GM21528 (cell line): Measurements from ENCODE around the gene CIZ1.
"Not testable (repeated sequence)": the region's sequence is repeated elsewhere in the genome, so short reads cannot be mapped to it uniquely, and the experiment has no call there.

Experiments used
- ATAC-seq: cut with Tn5 transposase; IDR thresholded peaks from one replicate; pipeline ENCODE4 v1.9.1; 2021; ENCODE audit warnings: mild to moderate bottlenecking, moderate library complexity; ENCODE audit not compliant: unreplicated experiment, low FRiP score

Gene CIZ1

DNA sequence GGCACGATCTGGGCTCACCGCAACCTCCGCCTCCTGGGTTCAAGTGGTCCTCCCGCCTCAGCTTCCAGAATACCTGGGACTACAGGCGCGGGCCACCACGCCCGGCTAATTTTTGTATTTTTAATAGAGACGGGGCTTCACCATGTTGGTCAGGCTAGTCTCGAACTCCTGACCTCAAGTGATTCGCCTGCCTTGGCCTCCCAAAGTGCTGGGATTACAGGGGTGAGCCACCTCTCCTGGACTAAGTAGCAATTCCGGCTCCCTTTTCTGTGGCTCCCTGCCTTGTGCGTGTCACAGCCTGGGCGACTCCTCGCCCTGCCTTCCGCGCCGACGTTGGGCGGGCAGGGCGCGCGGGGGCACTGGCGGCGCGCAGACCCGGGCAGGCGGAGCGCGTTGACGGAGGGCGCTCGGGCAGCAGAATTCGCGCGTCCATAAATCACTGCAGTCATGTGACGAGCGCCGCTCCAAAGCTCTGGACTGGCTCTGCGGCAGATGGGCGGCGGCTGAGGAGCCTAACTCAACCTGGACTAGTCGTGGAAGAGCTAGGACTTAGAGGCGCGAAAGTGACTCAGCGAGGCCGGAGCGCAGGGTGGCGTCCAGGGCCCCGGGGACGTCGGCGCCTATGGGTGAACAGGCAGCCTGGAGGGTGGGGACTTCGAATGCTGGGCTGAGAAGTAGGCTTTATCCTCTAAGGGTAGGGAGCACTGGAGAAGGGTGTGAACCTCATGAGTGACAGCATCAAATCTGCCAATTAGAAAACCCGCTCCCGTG lies 1.4 kb upstream of the CIZ1 start:
- no peak for ATAC-seq

DNA sequence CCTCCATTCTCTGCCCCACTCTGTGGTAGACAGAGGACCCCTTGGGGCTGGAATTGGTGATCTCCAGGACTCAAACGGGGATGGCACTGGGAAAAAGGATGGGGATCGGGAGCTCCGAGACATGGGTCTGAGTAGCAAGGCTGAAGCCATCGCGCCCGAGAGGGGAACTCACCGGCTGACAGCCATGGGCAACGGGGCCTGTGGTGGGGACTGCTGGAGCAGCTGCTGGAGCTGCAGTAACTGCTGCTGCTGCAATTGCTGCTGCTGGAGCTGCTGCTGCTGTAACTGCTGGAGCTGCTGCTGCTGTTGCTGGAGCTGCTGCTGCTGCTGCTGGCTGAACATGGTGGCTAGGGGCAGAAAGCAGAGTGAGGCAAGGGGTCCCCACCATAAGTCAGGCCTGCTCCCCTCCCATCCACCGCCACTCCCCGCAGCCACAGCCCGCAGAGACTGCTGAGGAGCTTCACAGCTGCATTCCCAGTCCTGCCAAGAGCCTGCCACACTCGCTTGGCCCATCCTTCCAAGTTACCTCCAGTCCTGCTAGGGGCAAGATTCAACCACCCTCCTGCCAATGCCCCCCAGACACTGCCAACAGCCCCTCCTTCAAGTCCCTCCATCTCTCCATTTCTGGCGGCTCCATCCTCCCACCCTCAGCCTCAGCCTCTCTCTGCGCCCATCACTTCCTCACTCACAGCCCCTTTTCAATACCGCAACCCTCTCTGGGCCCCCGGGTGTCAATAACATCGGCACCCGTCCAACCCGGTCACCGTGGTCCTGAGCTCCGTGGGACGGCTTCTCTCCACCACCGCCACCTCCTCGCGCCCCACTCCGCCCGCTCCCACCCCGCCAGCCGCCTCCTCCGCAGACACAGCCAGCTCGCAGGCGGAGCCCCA lies 611 bp downstream of the CIZ1 start:
- ATAC-seq: peak; percentile 18

DNA sequence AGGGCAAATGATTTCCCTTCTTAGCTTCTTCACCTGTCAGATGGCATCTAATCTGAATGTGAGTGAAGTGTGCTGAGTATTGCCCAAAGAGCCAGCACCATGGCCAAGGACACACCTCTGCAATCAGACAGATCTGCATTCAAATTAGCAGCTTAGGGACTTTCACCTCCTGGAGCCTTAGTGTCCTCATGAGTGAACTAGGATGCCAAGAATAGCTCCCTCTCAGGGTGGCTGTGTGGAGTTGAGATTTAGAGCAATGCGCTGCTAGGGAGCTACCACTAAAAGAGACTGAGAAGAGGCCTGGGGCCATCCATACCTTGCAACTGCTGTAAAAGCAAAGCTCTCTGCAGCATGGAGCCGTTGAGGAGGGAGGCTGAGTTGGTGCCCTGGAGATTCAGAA lies 1.4 kb downstream of the CIZ1 start:
- no peak for ATAC-seq

DNA sequence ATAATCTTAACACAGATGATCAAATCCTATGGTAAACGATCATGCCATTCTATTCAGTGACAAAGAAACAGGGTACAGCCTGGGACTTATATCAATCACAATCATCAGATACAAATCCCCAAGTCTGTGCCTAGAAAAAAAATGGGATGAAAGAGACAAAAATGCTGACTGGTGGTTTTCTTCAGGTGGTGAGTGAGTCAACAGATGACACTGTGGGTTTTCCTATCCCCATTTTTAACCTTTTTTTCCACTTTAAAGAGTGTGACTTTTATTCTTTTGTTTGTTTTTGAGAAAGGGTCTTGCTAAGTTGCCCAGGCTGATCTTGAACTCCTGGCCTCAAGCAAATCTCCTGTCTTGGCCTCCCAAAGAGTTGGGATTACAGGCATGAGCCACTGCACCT lies 3.2 kb downstream of the CIZ1 start:
- ATAC-seq: no peak

DNA sequence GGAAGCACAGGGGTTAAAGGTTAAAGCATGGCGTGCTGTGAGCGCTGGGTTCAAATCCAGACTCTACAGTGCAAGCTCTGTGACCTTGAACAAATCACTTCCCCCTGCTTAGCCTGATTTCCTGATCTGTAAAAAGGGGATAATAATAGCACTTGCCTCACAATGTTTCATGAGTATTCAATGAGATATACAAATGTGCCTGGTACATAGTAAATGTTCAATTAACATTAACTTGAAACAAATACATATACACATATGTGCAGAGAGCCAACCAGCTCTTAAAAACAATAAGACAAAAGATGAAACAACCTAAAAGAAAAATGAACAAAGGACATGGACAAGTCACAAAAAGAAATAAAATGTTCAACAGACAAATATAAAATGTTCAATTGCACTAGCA lies 4.0 kb downstream of the CIZ1 start:
- no peak for ATAC-seq

DNA sequence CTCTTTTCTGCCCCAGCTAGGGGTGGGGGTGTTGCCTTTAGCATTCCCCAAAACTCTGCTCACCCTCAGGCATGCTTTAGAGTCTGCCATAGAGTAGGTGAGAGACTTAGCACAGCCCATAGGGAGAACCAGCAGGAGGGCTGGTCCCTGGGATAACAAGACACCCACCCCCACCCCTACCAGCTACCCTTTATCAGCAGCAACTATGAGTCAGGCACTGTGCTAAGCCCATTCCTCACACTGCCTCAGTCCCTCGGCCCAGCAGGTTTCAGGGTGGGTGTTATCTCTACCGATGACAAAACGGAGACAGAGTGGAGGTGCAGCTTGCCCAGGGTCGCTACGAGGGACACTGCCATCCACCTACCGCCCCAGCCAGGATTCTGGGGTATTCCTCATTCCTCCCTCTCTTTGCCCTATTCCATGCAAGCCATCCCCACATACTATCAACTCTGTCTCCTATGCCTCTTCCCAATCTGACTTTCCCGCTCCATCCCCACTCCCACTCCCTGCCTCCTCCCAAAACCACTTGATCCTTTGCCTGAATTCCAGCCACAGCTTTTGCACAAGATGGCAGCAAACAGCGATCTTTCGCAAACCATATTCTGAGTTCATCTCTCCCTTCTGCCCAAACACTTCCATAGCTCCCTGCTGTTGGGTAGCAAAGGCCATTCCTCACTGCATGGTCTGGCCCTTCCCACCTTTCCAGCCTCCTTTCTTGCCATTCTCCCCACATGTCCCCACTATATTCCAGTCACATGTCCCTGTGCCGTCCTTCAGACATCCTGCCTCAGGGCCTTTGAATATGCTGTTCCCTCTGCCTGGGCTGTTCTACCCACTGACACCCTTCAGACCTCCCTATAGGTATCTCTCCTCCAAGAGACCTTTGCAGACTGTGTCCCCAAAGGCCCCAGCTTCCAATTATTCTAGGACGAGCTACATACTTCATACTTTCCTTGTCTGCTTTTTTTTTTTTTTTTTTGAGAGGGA lies 5.1 kb downstream of the CIZ1 start:
- no peak for ATAC-seq

DNA sequence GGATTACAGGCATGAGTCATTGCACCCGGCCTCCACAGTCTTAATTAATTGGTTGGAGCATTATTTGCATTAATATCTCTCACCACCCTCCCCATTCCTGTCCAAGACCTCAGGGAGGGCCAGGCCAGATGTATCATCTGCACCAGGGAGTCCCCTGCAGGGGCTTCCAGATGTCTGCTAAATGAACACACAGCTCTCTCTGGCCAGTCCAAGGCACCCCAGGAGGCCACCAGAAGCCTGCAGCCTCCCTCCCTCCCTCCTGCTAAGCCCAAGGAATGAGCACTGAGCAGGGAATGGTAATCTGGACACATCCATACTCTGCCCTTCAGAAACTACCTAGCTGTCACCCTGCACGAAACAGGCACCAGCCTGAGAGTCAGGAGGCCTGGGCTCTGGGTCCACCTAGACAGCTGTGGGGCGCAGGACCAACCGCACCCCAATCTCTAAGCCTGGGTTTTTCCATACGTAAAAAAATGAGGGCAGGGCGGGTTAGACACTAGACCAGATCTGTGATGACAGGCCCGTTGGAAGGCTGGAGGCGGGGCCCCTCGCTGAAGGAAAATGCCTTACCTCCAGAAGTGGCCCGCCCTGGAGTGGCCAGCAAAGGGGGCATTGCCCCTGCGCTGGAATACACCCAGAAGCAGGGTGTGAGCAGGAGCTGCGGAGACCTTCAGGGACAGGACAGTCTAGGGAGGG lies 8.3 kb downstream of the CIZ1 start:
- ATAC-seq: no peak

DNA sequence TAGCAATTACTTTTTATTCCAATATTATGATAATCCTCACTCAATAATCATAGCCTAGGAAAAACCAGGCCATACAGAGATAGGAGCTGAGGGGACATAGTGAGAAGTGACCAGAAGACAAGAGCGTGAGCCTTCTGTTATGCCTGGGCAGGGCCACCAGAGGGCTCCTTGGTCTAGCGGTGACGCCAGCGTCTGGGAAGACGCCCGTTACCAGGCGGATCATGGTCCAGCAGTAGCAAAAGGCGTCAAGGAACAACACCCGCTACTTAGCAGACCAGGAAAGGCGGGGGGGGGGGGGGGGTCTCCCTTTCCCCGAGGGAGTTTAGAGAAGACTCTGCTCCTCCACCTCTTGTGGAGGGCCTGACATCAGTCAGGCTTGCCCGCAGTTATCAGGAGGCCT lies 9.9 kb downstream of the CIZ1 start:
- not testable (repeated sequence) for ATAC-seq

DNA sequence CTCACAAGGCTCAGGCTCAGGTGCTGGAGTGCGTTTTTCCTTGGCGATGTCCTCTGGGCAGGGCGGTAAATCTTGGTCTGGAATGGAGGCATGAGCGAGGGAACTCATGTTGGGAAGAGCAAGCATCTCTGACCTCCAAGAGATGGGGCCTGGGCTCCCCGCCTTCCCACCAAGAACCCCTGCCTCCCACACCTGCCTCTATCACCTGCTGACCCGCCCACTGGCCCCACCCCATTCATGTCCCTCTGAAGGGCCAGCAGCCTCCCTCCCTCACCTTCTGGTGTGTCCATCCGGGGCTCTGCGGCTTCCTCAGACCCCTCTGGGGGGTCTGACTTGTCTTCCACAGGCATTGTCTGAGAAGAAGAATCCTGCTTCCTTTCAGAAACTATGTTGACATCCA lies 10.9 kb downstream of the CIZ1 start:
- no peak for ATAC-seq

DNA sequence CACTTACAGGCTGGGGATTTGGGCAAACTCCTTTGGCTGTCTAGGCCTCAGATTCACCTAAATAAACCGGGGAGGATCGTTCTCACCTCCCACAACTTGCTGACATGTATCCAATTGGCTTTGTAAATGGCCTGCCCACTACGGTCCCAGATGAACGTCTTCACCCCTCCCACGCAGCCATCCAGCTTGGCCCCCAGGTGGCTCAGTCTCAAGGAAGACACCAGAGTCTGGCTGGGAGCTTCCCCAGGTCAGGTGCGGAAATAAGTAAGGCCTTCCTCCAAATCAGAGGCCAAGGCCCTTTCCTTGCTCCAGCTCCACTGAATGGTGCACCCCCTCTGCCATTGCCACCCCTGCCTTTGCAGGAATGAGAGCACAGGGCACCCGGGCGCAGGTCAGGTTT lies 11.4 kb downstream of the CIZ1 start:
- no peak for ATAC-seq

DNA sequence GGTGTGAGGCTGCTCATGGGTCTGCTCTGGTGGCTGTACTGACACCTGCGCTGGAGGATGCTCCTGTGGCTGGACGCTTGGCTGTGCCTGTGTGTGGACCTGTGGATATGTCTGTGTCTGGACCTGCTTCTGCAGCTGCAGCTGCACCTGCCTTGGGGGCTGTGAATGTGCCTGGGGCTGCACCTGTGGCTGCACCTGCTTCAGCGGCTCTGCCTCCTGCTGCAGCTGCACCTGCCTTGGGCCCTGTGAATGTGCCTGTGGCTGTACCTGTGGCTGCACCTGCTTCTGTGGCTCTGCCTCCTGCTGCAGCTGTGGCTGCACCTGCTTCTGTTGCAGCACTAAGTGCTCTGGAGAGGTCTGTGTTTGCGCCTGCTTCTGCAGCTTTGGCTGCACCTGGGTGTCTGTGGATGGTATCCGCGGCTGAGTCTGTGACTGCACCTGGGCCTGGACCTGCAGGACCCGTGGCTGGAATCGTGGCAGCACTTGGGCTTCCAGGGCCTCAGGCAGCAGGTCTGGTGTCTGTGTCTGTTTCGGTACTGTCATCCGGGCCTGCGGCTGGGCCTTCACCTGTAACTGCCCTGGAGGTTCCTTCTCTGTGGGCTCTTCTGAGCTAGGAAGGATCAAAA lies 12.5 kb downstream of the CIZ1 start:
- ATAC-seq: no peak

DNA sequence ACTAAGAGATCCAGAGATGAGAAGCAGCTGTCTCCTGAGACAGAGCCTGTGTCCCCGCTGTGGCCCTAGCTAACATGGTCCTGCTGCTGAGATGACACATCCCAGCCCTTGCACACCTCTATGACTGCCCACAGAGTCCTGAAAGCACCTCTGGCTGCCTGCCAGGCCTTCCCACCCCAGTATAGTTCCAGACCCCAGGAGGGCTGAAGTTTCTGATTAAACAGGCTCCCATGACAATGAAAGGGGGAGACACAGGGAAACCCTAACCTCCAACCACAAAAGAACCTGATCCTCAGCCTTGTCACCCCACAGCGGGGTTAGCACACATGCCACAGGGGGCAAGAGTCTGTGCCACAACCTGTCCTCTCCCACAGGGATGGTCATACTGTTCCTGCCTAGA lies 15.6 kb downstream of the CIZ1 start:
- ATAC-seq: no peak

DNA sequence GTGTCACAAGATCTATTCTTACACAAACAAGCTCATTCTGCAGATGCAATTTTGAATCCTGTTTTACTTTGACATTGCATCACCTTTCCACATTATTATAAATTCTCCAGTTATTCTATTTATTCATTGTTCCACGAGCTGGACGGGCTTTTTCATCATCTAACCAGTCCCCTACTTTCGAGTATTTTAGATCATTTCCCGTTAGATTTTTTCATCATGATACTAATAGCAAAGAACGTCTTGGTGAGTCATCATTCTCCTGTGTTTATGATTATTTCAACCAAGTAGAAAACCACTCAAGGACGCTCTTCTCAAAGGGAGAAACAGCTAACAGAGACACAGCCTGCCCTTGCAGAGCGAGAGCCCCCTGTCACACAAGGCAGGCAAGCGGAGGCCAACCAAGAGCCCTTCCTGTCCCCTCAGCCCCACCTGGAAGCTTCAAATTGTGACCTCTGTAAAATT lies 16.2 kb downstream of the CIZ1 start:
- no peak for ATAC-seq

DNA sequence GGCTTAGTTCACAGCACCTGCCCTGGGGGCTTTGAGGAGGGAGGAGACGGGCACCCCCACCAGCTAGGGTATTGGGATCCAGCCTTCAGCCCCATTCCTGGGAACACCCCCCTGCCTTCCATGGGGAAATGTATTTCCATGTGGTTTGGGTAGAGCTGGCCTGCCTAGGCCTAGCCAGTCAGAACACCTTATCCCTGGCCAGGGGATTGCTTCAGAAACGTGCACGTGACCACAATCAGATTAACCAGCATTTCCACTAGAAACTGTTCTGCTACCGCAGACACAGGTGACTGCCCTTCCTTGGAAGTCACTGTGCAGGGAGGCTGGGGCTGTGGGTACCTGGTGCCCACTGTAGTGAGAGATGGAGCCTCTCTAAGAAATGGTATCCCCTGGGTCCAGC lies 17.3 kb downstream of the CIZ1 start:
- ATAC-seq: no peak

DNA sequence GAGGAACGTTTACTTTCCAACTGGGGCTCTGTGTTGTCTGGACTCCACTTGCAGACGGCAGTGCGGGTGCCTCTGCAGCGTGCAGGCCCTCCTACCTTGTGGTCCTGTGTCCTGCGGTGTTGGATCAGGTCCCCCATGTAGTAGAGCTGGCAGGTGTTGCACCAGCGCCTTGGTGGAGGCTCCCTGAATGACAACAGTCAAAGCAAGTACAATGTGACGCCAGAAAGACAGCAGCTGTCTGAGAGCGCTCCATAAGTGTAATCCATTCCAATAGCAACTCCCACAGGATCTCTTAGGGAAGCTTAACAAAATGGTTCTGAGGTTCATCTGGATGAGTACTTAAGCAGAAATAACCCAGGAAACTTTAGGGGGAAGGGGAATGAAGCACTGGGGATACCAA lies 21.4 kb downstream of the CIZ1 start:
- no peak for ATAC-seq

DNA sequence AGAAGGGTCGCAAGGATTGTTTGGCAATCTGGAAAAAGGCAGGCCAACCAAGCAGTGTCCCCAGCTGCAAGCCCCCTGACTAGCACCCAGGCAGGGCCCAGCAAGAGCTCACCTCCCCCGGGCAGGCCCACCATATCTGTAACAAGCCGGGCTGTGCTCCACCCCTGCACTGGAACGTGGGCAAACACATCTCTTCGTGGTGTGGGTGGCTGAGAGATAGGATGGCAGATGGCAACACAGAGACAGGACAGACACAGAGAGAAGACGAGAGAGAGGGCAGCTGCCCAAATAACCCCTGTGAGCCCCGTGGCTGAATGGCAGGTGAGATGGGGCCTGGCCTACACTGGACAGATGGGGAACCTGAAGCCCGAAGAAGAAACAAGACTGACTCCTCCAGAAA lies 21.9 kb downstream of the CIZ1 start:
- no peak for ATAC-seq

DNA sequence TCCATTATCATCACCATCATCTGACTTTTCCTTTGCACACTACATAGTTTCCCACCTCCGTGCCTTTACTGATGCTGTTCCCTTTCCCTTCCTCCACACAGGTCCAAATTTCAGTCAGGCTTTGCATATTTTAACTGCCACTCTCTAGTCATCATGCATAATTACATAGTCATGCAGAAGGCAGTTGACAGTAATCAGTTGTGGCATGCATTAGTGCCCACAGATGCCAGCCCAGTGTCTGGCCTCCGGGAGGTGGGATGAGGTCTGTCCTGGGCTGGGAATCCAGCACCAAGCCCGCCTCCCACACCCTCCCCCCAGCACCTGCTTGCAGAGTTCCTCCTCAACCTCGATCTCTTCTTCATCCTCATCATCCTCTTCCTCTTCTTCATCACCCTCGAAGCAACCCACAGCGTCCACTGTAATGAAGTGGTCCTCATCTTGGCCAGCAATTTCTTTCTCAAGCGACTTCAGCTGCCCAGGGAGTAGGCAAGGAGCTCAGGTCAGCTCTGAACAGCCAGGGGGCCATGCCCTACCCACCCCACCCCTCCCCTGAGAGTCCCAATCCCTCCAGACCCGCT lies 22.6 kb downstream of the CIZ1 start:
- ATAC-seq: no peak

DNA sequence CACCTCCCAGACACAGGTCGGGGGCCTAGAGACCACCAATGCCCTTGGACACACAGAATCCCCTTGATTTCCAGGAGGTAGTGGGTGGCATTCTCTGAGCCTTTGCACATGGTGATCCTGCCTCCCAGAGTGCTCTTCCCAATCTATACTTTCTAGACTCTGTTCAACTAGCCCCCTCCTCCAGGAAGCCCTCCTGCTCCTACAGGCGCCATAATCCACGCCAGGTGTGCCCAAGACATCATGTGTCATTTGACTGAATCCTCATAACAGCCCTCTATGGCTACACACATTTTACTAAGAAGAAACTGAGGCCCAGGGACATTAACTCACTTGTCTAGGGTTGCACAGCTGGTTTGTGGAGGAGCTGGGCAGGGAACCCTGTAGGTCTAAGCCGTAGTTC lies 24.2 kb downstream of the CIZ1 start:
- ATAC-seq: no peak

DNA sequence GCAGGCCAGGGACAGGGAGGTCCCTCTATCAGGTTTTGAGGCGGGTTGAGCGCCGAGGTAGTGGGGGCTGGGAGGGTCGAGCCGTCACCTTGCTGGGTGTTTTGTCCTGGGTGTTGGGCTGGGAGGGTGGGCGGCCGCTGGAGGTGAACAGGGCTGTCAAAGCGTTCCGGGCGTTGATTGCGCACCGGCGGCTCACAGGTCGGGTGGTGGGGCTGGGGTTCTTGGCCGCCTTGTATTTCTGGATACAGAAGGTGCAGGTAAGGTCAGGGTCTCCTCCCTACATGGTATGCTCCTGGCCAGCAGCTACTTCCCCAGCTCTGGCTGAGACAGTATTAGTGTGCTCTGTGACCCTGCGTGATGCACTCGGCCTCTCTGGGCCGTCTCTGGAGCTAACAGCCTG lies 25.2 kb downstream of the CIZ1 start:
- ATAC-seq: no peak
